Stomach smooth muscle (tissue), 2 donors: ENCODE results near the gene ERF.

Experiments used
- H3K27ac ChIP-seq: one replicate; pipeline ENCODE4 v1.7.0; 2013; ENCODE audit warnings: mild to moderate bottlenecking, low read length, inconsistent platforms
- H3K27me3 ChIP-seq, 2 donors: one replicate each; pipeline ENCODE4 v1.7.0; 2013; ENCODE audit warnings: low read length in 2 of 2; ENCODE audit not compliant: insufficient read depth in 2 of 2, control insufficient read depth in 1 of 2
- H3K36me3 ChIP-seq, 2 donors: one replicate each; pipeline ENCODE4 v1.7.0; 2013; ENCODE audit warnings: low read length in 2 of 2; ENCODE audit not compliant: control insufficient read depth in 2 of 2, insufficient read depth in 2 of 2
- H3K4me1 ChIP-seq: one replicate; pipeline ENCODE4 v1.7.0; 2013; ENCODE audit warnings: low read length; ENCODE audit not compliant: control insufficient read depth, insufficient read depth
- H3K4me3 ChIP-seq, 2 donors: one replicate each; pipeline ENCODE4 v1.7.0; 2013; ENCODE audit warnings: low read length in 2 of 2
- H3K9ac ChIP-seq, 2 donors: one replicate each; pipeline ENCODE4 v1.7.0; 2013; ENCODE audit warnings: low read length in 2 of 2, mild to moderate bottlenecking in 1 of 2
- H3K9me3 ChIP-seq, 2 donors: one replicate each; pipeline ENCODE4 v1.7.0; 2013; ENCODE audit warnings: low read length in 2 of 2; ENCODE audit not compliant: control insufficient read depth in 2 of 2
- donor health status: healthy.
- donor health status: Pancreatic carcinoma.

ERF gene

DNA sequence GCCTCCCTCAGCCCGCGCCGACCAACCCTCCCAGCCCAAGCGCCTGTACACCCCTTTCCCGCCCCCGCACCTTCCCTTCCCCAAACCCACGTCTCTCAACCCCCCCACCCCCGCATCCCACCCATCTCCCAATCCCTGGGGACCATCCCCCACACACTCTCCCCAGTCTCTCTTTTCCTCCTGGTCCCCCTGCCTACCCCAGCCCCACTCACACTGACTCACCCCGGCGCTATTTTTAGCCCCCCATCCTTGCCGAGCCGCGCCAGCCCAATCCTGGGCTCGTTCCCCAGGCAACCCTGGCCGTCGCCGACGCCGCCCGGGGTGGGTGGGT is 25.9 kb upstream of the ERF start:
- Histone ChIP-seq H3K4me1 (peaks cover 82% of the 10 kb centered on the region), H3K9me3 (no peaks in the 10 kb centered on the region), H3K27ac (peak overlapping the region; percentile 88), H3K4me3 (peak overlapping the region in 1 of 2 donors; percentile 89), H3K36me3 (no peaks in the 10 kb centered on the region), H3K27me3 (no peaks in the 10 kb centered on the region), H3K9ac (peak overlapping the region in 1 of 2 donors; percentile 54)

DNA sequence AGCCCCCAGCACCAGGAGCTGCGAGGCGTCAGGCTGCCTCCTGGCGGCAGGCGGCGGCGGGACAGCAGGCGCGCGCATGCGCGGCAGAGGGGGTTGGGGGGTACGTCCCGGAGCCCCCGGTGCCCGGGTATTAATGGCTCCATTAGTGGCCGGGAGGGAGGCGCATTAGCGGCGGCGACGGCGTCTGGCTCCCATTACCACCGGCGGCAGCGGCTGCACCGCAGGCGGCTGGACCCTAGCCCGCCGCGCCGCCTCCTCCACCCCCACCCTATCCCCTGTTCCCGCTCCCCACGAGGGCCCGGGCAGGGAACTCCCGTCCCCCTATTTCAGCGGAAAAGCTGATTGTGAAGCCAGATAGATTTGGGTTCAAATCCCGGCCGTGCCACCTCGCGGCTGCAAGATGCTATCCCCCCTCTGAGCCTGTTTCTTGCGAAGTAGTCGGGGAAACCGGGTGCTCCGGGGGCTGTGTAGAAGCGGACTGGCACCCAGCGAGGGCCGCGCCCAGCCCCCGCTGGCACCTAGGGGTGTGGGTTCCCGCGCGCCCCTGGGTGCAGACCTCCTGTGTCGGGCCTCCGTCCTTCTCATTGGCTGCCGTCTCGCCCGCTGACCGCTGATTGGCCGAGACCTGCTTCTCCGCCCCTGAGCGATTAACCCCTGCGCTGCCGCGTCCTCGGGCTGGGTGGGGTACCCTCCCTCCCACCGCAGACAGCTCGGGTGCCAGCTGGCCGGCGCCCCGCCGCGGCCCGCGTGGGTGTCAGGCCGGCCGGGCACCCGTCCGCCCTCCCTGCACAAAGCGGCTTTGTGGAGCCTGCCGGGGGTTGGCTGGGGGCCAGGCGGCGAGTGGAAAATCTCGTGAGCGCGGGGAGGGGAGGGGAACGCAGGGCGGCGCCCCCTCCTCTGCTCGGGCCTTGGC is 25.2 kb upstream of the ERF start:
- Histone ChIP-seq H3K36me3 (peaks cover 0 to 1% of the 10 kb centered on the region in 2 donors), H3K9ac (peak overlapping the region; percentile 54 to 75), H3K4me3 (peak overlapping the region; percentile 88 to 89), H3K27ac (peak overlapping the region; percentile 88), H3K27me3 (no peaks in the 10 kb centered on the region), H3K4me1 (peaks cover 79% of the 10 kb centered on the region), H3K9me3 (no peaks in the 10 kb centered on the region)

DNA sequence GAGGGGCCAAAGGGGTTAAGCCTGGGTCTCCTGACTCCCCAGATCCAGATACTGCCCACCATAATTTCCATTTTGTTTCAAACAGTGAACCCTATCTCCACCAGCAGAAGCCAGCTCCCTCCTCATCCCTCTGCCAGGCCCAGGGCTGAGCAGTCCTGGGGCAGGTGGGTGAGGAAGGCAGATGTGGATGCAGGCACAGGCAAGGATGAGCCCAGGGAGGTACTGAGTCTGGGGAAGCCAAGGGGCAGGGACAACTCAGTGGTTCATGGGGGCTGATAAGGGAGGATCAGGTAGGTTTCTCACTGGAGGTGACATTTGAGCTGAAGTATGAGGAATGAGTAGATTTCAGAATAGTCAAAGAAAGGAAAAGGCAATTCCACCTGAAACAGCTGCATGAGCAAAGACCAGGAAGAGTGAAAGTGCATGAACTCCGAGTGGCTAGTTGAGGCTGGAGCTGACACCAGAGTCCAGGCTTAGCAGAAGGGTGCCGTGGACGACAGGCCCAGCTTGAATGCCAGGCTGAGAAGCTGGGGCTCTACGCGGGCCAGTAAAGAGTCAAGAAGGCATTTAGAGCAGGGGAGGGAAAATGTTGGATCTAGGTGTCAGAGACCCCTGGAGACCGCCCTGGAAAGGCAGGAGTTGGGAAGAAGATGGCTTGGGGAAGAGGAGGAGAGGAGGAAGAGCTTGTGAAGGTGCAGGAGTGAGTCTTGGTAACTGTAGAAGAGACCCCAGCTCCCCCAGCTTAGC is 24.4 kb upstream of the ERF start:
- H3K27ac ChIP-seq, result peak overlapping the region; percentile 88
- peak overlapping the region; percentile 88 to 89 for H3K4me3 ChIP-seq
- peaks cover 81% of the 10 kb centered on the region for H3K4me1 ChIP-seq
- peaks cover 4 to 9% of the 10 kb centered on the region in 2 donors for H3K36me3 ChIP-seq
- no peaks in the 10 kb centered on the region for H3K27me3 ChIP-seq
- H3K9me3 ChIP-seq, result no peaks in the 10 kb centered on the region
- peak overlapping the region; percentile 54 to 75 for H3K9ac ChIP-seq

DNA sequence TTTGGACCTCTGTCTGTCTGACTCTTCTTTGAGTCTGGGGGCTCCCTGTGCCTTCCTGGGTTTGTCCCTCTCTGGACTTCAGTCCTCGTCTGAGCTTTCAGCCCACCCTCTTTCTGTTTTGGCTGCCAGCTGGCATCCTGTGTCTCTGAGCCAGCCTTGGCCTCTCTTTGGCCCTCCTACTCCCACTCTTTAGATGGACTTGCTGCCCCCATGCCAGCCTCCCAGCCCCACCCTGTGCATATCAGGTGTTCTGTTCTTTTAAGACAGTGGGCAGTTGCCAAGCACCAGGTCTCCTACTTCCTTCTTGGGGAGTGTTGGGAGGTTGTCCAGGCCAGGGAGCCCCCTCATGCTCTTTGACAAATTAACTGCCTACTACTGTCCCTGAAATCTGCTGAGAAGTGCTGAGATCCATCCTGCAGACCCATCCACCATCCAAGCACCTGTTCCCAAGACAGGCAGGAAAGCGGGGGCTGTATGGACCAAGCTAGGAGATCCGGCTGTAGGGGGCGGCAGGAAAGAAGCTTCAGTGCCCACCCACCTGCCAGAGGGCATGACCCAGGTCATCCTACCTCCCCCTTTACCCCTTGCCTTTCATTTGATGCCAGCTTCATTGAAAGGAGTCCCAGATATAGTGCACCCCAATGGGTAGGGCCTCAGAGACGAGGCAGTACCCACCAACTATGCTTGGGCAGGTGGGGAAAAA is 23.7 kb upstream of the ERF start:
- Histone ChIP-seq H3K9ac (peak overlapping the region; percentile 54 to 75), H3K27me3 (no peaks in the 10 kb centered on the region), H3K27ac (peak overlapping the region; percentile 88), H3K4me1 (peaks cover 83% of the 10 kb centered on the region), H3K36me3 (peaks cover 9 to 14% of the 10 kb centered on the region in 2 donors), H3K4me3 (peak overlapping the region in 1 of 2 donors; percentile 89), H3K9me3 (no peaks in the 10 kb centered on the region)

DNA sequence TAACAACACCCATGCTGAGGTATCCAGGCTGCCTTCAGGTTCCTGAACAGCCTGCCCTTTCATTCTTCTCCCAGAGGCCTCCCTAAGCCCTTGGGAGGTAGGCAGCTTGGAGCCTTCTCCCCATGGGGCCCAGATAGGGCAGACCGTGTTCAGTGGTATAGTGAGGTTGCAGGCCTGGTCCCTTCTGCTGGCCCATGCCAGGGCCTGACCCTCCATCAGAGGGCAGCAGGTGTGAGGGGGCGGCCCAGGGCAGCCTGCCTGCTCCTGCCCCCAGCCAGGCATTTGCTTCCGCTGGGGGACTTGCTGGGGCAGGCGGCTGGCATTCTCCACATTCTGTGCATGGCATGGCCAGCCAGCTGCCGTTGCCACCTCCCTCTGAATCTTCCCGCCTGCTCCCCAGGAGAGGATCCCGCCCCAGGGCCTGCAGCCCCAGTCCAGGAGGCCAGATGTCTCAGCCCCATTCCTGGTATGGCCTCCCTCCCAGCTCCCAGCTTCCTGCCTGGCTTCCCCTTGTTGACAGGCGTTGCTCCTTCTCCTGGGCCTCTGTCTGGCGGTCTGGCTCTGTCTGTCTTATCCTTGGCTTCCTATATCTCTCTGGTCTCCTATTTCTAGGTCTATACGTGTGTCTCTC is 23.0 kb upstream of the ERF start:
- peak overlapping the region; percentile 51 to 52 for H3K9ac ChIP-seq
- H3K27ac ChIP-seq, result peak overlapping the region; percentile 88
- peak overlapping the region in 1 of 2 donors; percentile 55 for H3K4me3 ChIP-seq
- H3K9me3 ChIP-seq, result no peaks in the 10 kb centered on the region
- peaks cover 77% of the 10 kb centered on the region for H3K4me1 ChIP-seq
- H3K36me3 ChIP-seq, result peaks cover 9 to 19% of the 10 kb centered on the region in 2 donors
- H3K27me3 ChIP-seq, result no peaks in the 10 kb centered on the region

DNA sequence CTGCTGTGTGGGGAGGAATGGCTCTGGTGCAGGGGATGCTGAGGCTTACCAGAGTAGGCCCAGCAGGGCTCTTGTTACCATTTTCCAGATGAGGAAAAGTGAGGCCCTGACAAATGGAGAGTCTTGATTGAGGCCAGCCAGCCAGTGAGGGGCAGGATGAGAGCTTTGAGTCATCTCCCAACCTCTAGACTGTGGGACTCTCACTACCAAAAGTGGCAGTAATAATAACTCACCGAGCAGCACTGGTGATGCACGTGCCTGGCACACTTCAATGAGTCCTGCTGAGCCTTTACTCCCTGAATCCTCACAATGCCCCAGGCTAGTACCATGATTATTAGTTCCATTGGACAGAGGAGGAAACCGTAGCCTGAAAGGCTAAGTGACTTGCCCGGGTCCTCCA is 21.9 kb upstream of the ERF start:
- H3K9ac ChIP-seq, result peak overlapping the region; percentile 4 to 13
- H3K4me1 ChIP-seq, result peaks cover 66% of the 10 kb centered on the region
- H3K27ac ChIP-seq, result peak overlapping the region; percentile 88
- H3K27me3 ChIP-seq, result no peaks in the 10 kb centered on the region
- H3K9me3 ChIP-seq, result no peaks in the 10 kb centered on the region
- peak overlapping the region in 1 of 2 donors; percentile 8 for H3K4me3 ChIP-seq
- H3K36me3 ChIP-seq, result peaks cover 9 to 19% of the 10 kb centered on the region in 2 donors

DNA sequence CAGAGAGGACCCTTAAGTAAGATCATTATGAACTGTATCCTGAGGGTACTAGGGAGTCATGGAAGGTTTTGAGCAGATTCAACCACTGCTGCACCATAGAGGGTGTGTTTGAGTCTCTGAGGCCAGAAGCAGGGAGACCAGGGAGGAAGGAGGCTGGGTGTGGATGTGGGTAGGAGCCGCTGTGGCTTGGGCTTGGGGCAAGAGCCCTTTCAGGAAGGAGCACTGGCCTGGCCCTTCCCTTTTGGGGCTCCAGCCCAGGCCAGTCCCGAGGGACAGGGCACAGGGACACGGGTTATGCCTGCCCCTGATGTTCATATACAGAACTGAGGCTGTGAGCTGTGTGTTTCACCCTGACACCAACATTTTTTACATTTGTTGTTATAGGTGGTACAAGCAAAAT is 21.4 kb upstream of the ERF start:
- no peak overlapping the region for H3K4me3 ChIP-seq
- peak overlapping the region; percentile 88 for H3K27ac ChIP-seq
- H3K9me3 ChIP-seq, result no peaks in the 10 kb centered on the region
- H3K36me3 ChIP-seq, result peaks cover 9 to 19% of the 10 kb centered on the region in 2 donors
- peaks cover 66% of the 10 kb centered on the region for H3K4me1 ChIP-seq
- no peaks in the 10 kb centered on the region for H3K27me3 ChIP-seq
- peak overlapping the region; percentile 4 to 36 for H3K9ac ChIP-seq

DNA sequence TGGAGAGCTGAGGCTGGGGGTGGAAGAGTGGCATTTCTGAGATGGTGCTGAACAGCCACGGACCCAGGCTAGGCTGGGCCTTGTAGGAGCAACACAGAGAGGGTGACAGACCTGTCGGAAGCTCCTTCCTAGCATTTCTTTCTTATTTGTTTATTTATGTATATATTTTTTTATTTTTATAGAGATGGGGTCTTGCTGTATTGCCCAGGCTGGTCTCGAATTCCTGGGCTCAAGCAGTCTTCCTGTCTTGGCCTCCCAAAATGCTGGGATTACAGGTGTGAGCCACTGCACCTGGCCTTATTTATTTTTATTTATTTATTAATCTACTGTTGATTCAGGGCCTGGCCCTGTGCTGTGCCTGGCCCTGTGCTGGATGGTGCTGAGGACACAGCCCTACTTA is 20.6 kb upstream of the ERF start:
- Histone ChIP-seq H3K36me3 (peaks cover 9 to 19% of the 10 kb centered on the region in 2 donors), H3K9me3 (no peaks in the 10 kb centered on the region), H3K9ac (peak overlapping the region in 1 of 2 donors; percentile 42), H3K4me3 (no peak overlapping the region), H3K4me1 (peaks cover 72% of the 10 kb centered on the region), H3K27me3 (no peaks in the 10 kb centered on the region), H3K27ac (peak overlapping the region; percentile 88)

DNA sequence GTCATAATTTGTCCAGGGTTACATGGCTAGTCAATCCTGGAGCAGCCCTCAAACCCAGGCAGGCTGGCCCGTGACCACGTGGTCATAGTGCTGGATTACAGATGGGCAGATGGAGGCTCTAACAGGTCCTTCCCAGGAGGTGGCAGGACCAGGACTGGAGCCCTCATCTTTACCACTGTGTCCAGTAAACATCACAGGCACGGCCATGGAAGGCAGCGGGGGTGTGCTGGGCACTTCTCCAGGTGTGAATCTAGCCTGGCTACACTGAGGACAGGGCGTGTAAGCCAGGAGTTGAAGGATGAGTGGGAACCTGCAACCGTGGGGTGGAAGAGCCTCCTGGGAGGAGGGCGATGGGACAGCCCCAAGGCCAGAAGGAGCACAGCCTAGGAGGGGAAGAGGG is 20.2 kb upstream of the ERF start:
- Histone ChIP-seq H3K4me1 (peaks cover 72% of the 10 kb centered on the region), H3K36me3 (peaks cover 9 to 19% of the 10 kb centered on the region in 2 donors), H3K27ac (no peak overlapping the region), H3K9ac (peak overlapping the region in 1 of 2 donors; percentile 42), H3K4me3 (no peak overlapping the region), H3K27me3 (no peaks in the 10 kb centered on the region), H3K9me3 (no peaks in the 10 kb centered on the region)

DNA sequence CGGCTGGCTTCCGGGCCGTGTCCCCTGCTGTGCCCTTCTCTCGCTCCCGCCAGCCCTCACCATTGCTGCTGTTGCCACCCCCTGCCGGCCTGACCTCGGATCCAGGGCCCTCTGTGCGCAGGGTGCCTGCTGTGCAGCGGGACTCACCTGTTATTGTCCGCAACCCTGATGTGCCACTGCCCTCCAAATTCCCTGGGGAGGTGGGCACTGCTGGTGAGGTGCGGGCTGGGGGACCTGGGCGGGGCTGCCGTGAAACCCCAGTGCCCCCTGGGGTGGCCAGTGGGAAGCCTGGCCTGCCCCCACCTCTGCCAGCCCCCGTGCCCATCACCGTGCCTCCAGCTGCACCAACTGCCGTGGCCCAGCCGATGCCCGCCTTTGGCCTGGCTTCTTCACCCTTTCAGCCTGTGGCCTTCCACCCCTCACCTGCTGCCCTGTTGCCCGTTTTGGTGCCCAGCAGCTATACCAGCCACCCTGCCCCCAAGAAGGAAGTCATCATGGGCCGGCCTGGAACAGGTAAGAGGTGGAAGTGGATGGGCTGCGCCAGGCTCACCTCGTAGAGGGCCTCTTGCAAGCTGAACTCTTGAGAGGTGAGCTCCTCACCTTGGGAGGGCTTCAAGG is 19.2 kb upstream of the ERF start:
- Histone ChIP-seq H3K4me3 (no peak overlapping the region), H3K9me3 (no peaks in the 10 kb centered on the region), H3K4me1 (peaks cover 68% of the 10 kb centered on the region), H3K36me3 (peaks cover 9 to 19% of the 10 kb centered on the region in 2 donors), H3K27me3 (no peaks in the 10 kb centered on the region), H3K9ac (peak overlapping the region in 1 of 2 donors; percentile 2), H3K27ac (no peak overlapping the region)
